HG03060 (cell line): Measurements from ENCODE around the gene IL33.
A peak's percentile ranks its signal among the peaks of the same experiment; 100 is the strongest.

Experiments
- ATAC-seq: cut with Tn5 transposase; IDR thresholded peaks from one replicate; pipeline ENCODE4 v1.9.1; 2021; ENCODE audit warnings: low read depth, moderate number of reproducible peaks; ENCODE audit not compliant: unreplicated experiment

IL33 gene

DNA sequence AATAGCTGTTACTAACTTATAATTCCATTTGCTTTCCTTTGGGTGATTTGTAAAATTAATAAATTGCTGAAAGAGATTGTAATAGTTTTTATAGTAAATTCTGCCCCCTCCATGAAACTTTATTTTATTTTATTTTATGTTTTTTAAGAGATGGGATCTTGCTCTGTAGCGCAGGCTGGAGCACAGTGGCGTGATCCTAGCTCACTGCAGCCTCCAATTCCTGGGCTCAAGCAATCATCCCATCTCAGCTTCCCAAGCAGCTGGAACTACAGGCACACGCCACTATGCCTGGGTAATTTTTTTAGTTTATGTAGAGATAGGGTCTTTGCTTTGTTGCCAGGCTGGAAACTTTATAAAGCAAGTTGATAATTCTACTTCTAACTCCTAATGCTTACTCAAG is 395 bp downstream of the IL33 start:
- ATAC-seq = no peak

DNA sequence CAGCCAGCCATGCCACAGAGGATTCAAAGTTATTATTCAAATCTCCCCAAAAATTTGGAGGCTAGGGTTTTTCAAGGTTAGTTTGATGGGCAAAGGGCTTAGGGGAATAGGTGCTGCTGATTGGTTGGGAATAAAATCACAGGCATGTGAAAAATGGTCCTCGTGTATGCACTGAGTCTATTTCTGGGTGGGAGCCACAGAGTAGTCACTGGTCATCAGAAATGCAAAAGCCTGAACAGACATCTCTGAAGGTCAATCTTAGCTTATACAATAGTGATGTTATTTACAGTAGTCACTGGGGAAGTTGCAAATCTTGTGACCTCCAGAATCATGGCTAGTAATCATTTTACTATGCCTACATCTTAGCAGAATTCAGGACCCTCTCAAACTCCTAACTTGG is 1.3 kb downstream of the IL33 start:
- ATAC-seq = no peak

DNA sequence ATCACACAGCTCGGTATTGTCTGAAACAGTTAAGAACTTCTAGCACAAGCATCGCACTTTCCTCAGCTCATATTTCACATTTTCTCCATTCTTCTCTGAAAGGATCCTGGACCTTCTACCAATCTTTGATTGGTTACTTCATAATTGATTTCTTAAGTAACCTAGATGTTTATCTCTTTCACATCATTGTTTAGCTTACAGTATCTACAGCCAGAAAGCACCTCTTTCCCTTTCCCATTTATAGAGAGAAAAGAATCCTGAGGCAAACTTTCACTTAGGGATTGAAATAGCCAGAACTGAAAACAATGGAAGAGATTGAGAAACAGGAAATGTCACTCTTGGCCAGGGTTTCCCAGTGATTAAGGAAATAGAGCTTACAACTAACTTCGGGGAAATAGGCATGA is 2.5 kb downstream of the IL33 start:
- ATAC-seq = no peak

GRCh38 chr9:6219040-6219439 is 3.4 kb downstream of the IL33 start:
- ATAC-seq = no peak

GRCh38 chr9:6219981-6220380 is 4.4 kb downstream of the IL33 start:
- no peak for ATAC-seq

GRCh38 chr9:6224393-6225154 is 9.0 kb downstream of the IL33 start:
- no peak for ATAC-seq

DNA sequence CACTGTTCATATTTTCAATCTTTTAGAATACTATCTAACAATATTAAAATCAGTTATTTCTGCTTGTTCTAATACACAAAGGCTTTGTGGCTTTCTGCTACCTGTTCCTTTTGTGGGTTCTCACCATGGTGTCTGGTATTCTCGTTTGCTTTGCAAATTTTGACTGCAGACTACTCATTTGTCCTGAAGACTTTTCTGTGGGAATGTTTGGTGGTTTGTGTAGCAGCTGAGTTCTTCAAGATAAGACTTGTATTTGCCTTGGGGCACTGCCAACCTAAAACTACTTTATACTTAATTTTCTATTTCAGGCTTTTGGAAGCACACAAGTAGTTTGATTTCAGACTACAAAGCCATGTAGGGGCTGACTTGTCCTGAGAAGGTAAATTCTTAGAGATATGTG is 11.1 kb downstream of the IL33 start:
- no peak for ATAC-seq

GRCh38 chr9:6229186-6229585 is 13.6 kb downstream of the IL33 start:
- no peak for ATAC-seq

DNA sequence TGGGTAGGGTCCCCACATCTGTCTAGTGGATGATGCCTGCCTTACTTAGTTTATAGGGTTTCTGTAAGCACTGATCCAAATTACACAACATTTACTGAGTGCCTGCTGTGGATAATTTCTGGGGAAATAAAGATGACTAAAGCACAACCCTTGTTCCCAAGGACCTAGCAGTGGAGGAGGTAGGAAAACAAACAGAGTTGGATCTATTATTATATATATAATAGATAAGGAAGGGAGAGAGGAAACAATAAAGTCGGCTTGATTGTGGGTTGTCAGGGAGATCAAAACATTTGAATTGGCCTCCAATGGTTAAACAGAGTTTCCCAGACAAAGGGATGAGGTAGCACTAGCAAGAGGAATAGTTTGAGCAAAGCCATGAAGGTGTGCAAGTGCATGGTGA is 14.0 kb downstream of the IL33 start:
- no peak for ATAC-seq

- ATAC-seq = no peak
Observed at GRCh38 chr9:6230037-6230780, 14.6 kb downstream of the IL33 start.

GRCh38 chr9:6232336-6232945 is 16.8 kb downstream of the IL33 start:
- no peak for ATAC-seq

DNA sequence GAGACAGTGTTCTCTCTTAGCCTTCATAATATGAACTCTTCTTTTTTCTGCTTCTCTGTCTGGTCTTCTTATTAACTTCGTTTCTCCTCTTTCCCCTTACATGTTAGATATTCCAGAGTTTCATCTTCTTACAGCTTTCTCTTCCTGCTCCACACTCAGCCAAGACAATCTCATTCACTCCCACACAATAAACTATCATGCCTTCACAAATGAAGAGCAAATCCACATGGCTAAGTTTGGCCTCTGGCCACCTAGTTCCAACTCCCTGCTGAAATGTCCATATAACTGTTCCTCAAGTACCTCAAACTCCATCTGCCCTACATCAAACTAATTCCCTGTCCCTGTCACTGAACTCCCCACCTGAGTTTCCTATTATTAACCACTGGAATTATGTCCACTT is 18.4 kb downstream of the IL33 start:
- no peak for ATAC-seq

GRCh38 chr9:6237267-6237666 is 21.7 kb downstream of the IL33 start:
- no peak for ATAC-seq

- no peak for ATAC-seq
Observed at GRCh38 chr9:6239048-6239461, 23.4 kb downstream of the IL33 start.

DNA sequence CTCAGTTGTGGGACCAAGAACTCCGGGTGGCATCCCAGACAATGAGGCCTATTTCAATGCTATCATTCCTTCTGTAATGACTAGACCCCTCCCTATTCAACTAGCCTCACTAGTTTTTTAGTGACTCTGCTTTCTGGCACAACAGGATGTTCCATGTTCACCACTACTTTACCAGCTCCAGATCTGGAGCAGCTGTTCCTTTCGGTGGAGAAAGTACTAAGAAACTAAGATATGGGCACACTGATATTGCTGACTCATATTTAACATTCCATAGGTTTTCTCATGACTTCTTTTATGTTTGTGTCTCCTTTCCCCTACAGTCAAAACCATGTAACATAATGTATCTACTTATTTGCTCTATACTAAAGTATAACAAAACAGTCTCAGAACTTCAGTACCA is 24.1 kb downstream of the IL33 start:
- no peak for ATAC-seq

- ATAC-seq = peak; percentile 93
Observed at GRCh38 chr9:6243746-6244145, 28.1 kb downstream of the IL33 start.

- ATAC-seq = no peak
Observed at GRCh38 chr9:6247266-6247665, 31.7 kb downstream of the IL33 start.

GRCh38 chr9:6268826-6269397 is 53.3 kb downstream of the IL33 start:
- ATAC-seq = no peak

GRCh38 chr9:6270896-6271295 is 55.3 kb downstream of the IL33 start:
- no peak for ATAC-seq

DNA sequence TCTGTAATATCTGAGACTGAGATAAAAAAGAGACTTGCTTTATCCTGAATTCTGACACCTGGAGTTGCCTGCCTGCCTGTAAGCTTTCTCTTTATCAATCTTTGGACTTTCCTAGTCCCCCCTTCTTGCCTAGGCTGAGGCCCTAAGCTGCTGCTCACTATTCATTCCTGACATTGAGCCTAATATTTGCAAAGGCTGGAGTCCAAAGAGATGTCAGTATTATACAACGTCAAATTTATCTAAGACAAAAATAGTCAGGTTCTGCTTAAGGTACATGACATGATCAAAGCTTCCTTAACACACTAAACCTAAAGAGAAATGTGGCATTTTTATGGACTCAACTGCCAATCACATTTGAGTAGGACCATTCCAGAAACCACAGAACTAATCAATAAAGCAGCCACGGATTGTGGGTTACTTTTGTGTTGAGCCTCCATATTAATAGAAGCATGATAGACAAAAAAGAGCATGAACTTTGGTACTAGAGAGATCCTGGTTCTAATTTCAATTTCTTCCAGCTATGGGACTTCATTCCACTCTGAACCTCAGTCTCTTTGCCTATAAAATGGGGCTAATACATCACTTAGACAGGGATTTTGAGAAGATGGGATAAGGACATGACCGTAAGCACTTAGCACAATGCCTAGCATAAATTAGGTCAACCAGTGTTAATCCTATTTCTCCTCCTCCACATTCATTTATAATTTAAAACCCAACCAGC is 56.1 kb downstream of the IL33 start:
- no peak for ATAC-seq

DNA sequence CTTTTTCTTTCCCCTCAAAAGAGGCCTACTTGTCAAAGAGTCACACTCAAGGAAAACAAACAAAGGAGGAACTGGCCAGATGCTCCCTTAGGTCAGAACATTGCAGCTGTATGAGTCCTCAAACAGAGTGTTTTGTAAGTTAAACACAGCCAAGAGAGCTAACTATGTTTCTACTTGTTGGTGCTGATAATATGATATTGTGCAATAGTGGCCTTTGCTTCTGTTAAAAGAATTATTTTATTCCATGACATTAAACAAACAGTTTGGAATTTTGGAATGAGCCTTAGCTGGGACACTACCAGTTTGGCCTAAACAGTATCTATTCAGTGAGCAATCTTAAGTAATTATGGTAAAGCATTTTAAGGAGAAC is 56.6 kb downstream of the IL33 start:
- no peak for ATAC-seq
